ENCODE data around the gene CACHD1.

- TF ChIP-seq CTCF (IDR thresholded peaks at IDR 0.05; ENCODE audit: poor library complexity, severe bottlenecking) (no peak), EP300 (conservative IDR thresholded peaks at IDR 0.05; ENCODE audit: poor library complexity, severe bottlenecking) (no peak), POLR2AphosphoS5 (IDR thresholded peaks at IDR 0.05) (no peak), EZH2 (IDR thresholded peaks at IDR 0.05; ENCODE audit: borderline replicate concordance, insufficient read depth, low read length, poor library complexity, severe bottlenecking) (no peak)
Observed at GRCh38 chr1:64497088-64497883, 27.4 kb downstream of the CACHD1 start.

Measured in neural cell (in vitro differentiated cells).